RWPE2 (cell line): Measurements from ENCODE around the gene CIITA.

Source experiments
- ATAC-seq: fragments of 200-7000 bp; cut with Tn5 transposase; 3 replicates; pipeline ENCODE4 v1.9.1; 2021; ENCODE audit warnings: low read depth
- DNase-seq: peaks from one replicate; pipeline ENCODE4 v3.0.0-alpha.2; 2020; ENCODE audit warnings: low spot score
- H3K27ac ChIP-seq: fragments of 450-650 bp; 2 replicates; pipeline ENCODE4 v1.5.1; 2017; ENCODE audit warnings: mild to moderate bottlenecking; ENCODE audit not compliant: poor library complexity, severe bottlenecking
- H3K27me3 ChIP-seq: fragments of 250-450 bp; sonication (Bioruptor Pico); 2 replicates; pipeline ENCODE4 v1.5.1; 2021; ENCODE audit warnings: mild to moderate bottlenecking, moderate library complexity; ENCODE audit not compliant: insufficient read depth, poor library complexity, severe bottlenecking
- H3K36me3 ChIP-seq: fragments of 250-450 bp; sonication (Bioruptor Pico); 2 replicates; pipeline ENCODE4 v1.5.1; 2020; ENCODE audit warnings: low read depth, mild to moderate bottlenecking, moderate library complexity
- H3K4me1 ChIP-seq: fragments of 250-450 bp; sonication (Bioruptor Pico); 2 replicates; pipeline ENCODE4 v1.5.1; 2021; ENCODE audit warnings: mild to moderate bottlenecking, moderate library complexity; ENCODE audit not compliant: insufficient read depth, poor library complexity, severe bottlenecking
- H3K4me3 ChIP-seq: fragments of 250-450 bp; sonication (Bioruptor Pico); 2 replicates; pipeline ENCODE4 v1.5.1; 2021; ENCODE audit warnings: mild to moderate bottlenecking, moderate library complexity; ENCODE audit not compliant: severe bottlenecking
- H3K9me3 ChIP-seq: fragments of 250-450 bp; sonication (Bioruptor Pico); 2 replicates; pipeline ENCODE4 v1.5.1; 2021; ENCODE audit warnings: mild to moderate bottlenecking, moderate library complexity; ENCODE audit not compliant: severe bottlenecking
- CTCF ChIP-seq: fragments of 450-650 bp; IDR thresholded peaks from one replicate; pipeline ENCODE4 v1.5.1; 2017; ENCODE audit warnings: mild to moderate bottlenecking, moderate library complexity; ENCODE audit not compliant: poor library complexity, severe bottlenecking

CIITA gene

GRCh38 chr16:10961231-10961630 lies 84.2 kb downstream of the CIITA start:
- peak overlapping the region; percentile 55 for H3K27ac ChIP-seq
- no peaks in the 10 kb centered on the region for H3K9me3 ChIP-seq
- ATAC-seq, result peak; percentile 87
- DNase-seq, result no peak
- H3K4me3 ChIP-seq, result no peak overlapping the region
- no peak for TF ChIP-seq CTCF
- H3K4me1 ChIP-seq, result peaks cover 26% of the 10 kb centered on the region
- H3K36me3 ChIP-seq, result peaks cover 14% of the 10 kb centered on the region
- H3K27me3 ChIP-seq, result no peaks in the 10 kb centered on the region

- H3K27me3 ChIP-seq, result no peaks in the 10 kb centered on the region
- peaks cover 16% of the 10 kb centered on the region for H3K4me1 ChIP-seq
- no peak overlapping the region for H3K4me3 ChIP-seq
- ATAC-seq, result peak; percentile 82
- H3K9me3 ChIP-seq, result no peaks in the 10 kb centered on the region
- peak; percentile 70 for DNase-seq
- peak; percentile 94 for TF ChIP-seq CTCF
- peaks cover 14% of the 10 kb centered on the region for H3K36me3 ChIP-seq
- H3K27ac ChIP-seq, result no peak overlapping the region
These were observed 87.3 kb downstream of the CIITA start for GRCh38 chr16:10964039-10964890.

GRCh38 chr16:10964891-10965326 lies 87.9 kb downstream of the CIITA start:
- no peak overlapping the region for H3K27ac ChIP-seq
- no peak for ATAC-seq
- no peaks in the 10 kb centered on the region for H3K27me3 ChIP-seq
- no peak overlapping the region for H3K4me3 ChIP-seq
- DNase-seq, result no peak
- no peak for TF ChIP-seq CTCF
- peaks cover 16% of the 10 kb centered on the region for H3K4me1 ChIP-seq
- H3K36me3 ChIP-seq, result peaks cover 18% of the 10 kb centered on the region
- no peaks in the 10 kb centered on the region for H3K9me3 ChIP-seq

- Histone ChIP-seq H3K36me3 (peaks cover 18% of the 10 kb centered on the region), H3K4me3 (no peak overlapping the region), H3K27me3 (no peaks in the 10 kb centered on the region), H3K9me3 (no peaks in the 10 kb centered on the region), H3K27ac (no peak overlapping the region), H3K4me1 (peaks cover 15% of the 10 kb centered on the region)
- DNase-seq (no peak), ATAC-seq (no peak)
- TF ChIP-seq CTCF, result no peak
These were observed 88.5 kb downstream of the CIITA start for GRCh38 chr16:10965440-10966061.
